Mucosa of rectum (tissue), 2 donors: ENCODE data around the gene NPEPL1.
A peak's percentile ranks its signal among the peaks of the same experiment; 100 is the strongest.

Source experiments
- H3K27ac ChIP-seq, 2 donors: one replicate each; pipeline ENCODE4 v1.7.0; 2013; ENCODE audit warnings: inconsistent platforms in 2 of 2, low read depth in 2 of 2, low read length in 2 of 2
- H3K27me3 ChIP-seq, 2 donors: one replicate each; pipeline ENCODE4 v1.7.0; 2013; ENCODE audit warnings: low read length in 2 of 2; ENCODE audit not compliant: control insufficient read depth in 2 of 2, insufficient read depth in 2 of 2
- H3K36me3 ChIP-seq, 2 donors: one replicate each; pipeline ENCODE4 v1.7.0; 2013; ENCODE audit warnings: low read length in 2 of 2; ENCODE audit not compliant: control insufficient read depth in 2 of 2, insufficient read depth in 2 of 2
- H3K4me1 ChIP-seq, 2 donors: one replicate each; pipeline ENCODE4 v1.7.0; 2013; ENCODE audit warnings: low read length in 2 of 2, mild to moderate bottlenecking in 1 of 2; ENCODE audit not compliant: control insufficient read depth in 2 of 2, insufficient read depth in 2 of 2
- H3K4me3 ChIP-seq, 2 donors: one replicate each; pipeline ENCODE4 v1.7.0; 2013; ENCODE audit warnings: low read length in 2 of 2
- H3K9ac ChIP-seq, 2 donors: one replicate each; pipeline ENCODE4 v1.7.0; 2013; ENCODE audit warnings: low read length in 2 of 2, low read depth in 1 of 2, mild to moderate bottlenecking in 1 of 2
- H3K9me3 ChIP-seq, 2 donors: one replicate each; pipeline ENCODE4 v1.7.0; 2013; ENCODE audit warnings: low read length in 2 of 2; ENCODE audit not compliant: control insufficient read depth in 2 of 2
- donor health status: healthy.
- donor health status: Normal muscosa, but diverticular disease.

The NPEPL1 gene

DNA sequence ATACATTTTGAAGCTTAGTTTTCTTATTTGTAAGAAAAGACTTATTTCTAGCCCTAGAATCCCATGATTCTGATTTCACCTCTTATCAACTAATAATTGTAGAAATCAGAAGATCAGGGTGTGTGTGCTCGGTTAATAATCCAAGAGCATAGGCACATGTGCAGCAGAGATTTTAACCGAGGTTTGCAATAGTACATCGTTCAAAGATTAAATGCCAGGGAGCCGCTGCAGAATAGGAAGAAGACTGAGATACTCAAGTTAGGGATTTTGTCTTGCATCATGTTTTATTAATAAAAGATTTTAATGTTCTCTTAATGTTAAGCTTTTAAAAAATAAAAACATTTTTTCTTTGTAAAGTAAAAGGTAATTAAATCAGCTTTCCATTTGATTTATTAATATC is 34.6 kb upstream of the NPEPL1 start:
- no peaks in the 10 kb centered on the region for H3K9me3 ChIP-seq
- H3K27ac ChIP-seq = no peak overlapping the region
- H3K27me3 ChIP-seq = no peaks in the 10 kb centered on the region
- no peak overlapping the region for H3K9ac ChIP-seq
- peaks cover 2 to 5% of the 10 kb centered on the region in 2 donors for H3K4me1 ChIP-seq
- H3K36me3 ChIP-seq = peaks cover 7 to 17% of the 10 kb centered on the region in 2 donors
- no peak overlapping the region for H3K4me3 ChIP-seq

DNA sequence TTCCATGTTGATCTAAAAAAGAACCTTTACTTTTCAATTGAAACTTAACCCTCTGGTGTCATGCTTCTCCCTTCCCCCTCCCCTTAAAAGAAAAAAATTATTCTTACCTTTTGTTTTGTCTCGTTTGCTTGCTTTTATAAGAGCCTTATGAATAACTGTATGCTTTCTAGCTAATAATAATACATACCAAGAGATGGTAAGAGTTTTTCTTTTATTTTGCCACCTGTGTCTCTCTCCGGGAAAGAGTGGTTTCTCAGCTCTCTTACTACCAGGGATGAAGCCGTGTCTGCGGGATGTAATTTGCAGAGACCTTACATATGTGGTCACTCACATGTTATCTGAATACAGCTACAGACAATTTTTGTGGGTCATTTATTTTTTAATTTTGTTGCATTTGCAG is 33.8 kb upstream of the NPEPL1 start:
- Histone ChIP-seq H3K9me3 (no peaks in the 10 kb centered on the region), H3K27me3 (no peaks in the 10 kb centered on the region), H3K4me3 (no peak overlapping the region), H3K4me1 (peaks cover 0 to 2% of the 10 kb centered on the region in 2 donors), H3K36me3 (peaks cover 7 to 21% of the 10 kb centered on the region in 2 donors), H3K27ac (no peak overlapping the region), H3K9ac (no peak overlapping the region)

DNA sequence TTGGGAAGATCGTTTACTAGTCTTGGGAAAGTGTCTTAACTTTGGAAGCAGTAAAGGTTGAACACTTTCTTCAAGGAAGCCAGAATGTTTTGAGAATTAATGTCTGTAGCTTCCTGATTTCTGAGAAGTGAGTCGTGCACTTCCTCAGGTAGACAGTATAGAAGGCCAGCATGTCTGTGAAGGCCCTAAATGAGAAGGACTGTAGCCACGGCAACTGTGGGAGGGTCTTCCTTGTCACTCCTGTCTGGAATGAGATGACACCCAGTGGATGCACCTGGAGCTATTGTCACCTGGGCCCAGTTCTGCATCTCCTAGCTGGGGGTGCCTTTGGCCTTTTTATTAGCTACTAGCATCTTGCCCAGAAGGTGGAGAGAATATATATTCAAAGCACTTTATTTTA is 32.8 kb upstream of the NPEPL1 start:
- Histone ChIP-seq H3K4me1 (peaks cover 0 to 2% of the 10 kb centered on the region in 2 donors), H3K4me3 (no peak overlapping the region), H3K9ac (no peak overlapping the region), H3K36me3 (peaks cover 7 to 21% of the 10 kb centered on the region in 2 donors), H3K9me3 (no peaks in the 10 kb centered on the region), H3K27me3 (no peaks in the 10 kb centered on the region), H3K27ac (no peak overlapping the region)

DNA sequence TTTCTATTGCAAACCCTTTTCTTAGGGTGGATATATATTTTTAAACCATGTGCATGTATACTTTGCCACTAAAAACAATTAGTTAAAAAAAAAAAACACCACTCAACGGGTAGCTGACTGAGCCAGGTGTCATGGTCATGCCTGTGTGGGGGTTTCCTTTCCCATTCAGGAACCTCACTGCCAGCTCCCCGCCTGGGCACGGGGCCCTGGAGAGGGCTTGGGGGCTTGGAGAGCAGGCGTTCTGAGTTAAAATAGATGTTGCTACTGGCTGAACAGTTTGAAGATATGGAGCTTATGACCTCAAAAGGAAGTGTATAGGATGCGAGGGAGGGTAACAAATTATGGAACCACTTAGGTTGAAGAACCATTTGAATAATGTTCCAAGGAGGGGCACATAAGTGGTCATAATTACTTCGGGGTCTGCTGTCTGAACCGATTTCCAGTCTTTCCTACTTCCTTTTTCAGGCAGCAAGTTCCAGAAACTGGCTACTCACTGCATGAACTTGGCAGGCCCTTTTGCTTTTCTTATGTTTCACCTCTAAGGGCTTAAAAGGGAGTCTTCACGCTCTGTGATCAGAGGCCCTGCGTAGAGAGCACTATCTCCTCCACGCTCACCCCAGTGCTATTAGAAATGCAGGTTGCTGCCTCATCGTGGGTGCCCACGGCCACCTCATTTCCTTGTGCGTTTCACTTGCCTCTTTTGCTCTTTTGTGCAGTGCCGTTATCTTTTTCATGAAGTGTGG is 31.6 kb upstream of the NPEPL1 start:
- Histone ChIP-seq H3K9me3 (no peaks in the 10 kb centered on the region), H3K4me1 (peaks cover 0 to 2% of the 10 kb centered on the region in 2 donors), H3K9ac (no peak overlapping the region), H3K4me3 (no peak overlapping the region), H3K36me3 (peaks cover 7 to 25% of the 10 kb centered on the region in 2 donors), H3K27ac (peak overlapping the region in 1 of 2 donors; percentile 38), H3K27me3 (no peaks in the 10 kb centered on the region)

DNA sequence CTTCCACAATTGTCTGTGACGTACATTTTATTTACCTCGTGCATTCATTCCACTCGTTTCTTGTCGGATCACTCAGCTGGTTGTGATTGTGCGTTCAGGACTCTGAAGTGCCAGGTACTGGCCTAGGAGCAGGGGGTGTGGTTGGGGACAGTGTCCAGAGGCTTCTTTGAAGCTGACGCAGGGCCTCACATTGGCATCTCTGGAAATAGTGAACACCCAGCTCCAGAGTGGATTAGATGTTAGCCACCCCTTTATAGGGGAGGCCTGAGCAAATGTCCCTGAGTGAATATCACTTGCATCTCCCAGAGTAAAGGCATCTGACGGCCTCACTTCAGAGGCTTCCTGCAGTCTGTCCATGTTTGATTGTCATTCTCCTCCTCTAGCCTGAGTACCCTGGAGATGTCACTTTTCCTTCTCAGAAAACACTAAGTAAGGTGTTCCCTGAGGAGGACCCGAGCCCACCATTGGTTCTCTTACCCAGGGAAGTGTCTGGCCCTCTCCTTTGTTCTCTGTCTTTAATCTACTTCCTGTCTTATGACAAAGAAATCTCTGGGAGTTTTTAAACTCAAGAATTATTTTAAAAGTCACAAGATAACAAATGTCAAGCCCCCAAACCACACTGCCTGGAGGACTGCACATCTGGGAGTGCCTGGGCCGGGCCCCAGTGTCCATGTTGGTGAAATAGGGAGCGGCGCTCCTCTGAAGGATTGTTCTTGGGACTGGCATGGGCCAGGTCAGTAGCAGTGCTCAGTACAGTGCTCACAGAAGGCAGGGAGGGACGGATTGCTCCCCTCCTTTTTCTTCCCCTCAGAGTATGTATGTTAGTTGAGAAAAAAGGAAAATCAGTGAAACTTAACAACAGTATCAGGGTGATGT is 30.8 kb upstream of the NPEPL1 start:
- H3K4me1 ChIP-seq = peaks cover 0 to 2% of the 10 kb centered on the region in 2 donors
- peak overlapping the region in 1 of 2 donors; percentile 38 for H3K27ac ChIP-seq
- no peaks in the 10 kb centered on the region for H3K27me3 ChIP-seq
- H3K4me3 ChIP-seq = no peak overlapping the region
- H3K9me3 ChIP-seq = no peaks in the 10 kb centered on the region
- H3K9ac ChIP-seq = no peak overlapping the region
- H3K36me3 ChIP-seq = peaks cover 9 to 28% of the 10 kb centered on the region in 2 donors

DNA sequence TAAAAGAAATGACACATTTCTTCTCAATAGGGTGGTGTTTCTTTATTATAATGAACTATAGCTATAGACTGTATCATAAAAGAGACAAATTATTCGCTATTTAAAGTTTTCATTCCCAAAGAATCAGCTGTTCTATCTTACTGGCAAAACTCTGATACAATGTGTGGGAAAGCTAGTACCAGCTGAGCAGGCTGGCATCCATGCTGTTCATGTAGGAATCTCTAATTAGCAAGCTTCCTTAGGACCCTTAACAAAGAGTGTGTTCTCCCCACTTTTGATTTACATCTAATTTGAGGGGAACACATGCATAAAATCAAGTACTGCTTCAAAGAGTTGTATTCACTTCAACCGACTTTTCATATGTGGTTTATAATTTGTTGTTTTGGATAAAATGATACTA is 28.3 kb upstream of the NPEPL1 start:
- no peak overlapping the region for H3K27ac ChIP-seq
- no peak overlapping the region for H3K4me3 ChIP-seq
- H3K9ac ChIP-seq = no peak overlapping the region
- H3K9me3 ChIP-seq = no peaks in the 10 kb centered on the region
- H3K4me1 ChIP-seq = no peaks in the 10 kb centered on the region
- H3K36me3 ChIP-seq = peaks cover 25 to 46% of the 10 kb centered on the region in 2 donors
- H3K27me3 ChIP-seq = no peaks in the 10 kb centered on the region

DNA sequence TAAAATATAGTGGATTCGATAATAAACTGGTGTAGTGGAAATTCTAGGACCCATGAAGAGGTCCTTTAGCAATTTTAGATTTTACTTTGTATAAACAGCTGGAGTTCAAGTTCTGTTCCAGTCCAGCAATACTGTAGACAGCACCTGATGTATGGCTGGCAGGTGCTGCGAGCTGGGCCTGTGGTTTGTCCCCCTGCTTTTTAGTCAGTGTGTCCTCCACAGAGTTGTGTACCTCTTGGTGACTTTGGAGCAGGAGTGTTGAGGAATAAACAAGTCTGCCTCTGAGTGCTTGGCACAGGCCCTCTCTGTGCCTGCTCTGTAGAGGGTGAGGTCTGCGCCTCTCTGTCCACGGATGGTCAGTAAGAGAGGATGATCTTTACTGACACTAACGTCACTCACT is 27.7 kb upstream of the NPEPL1 start:
- Histone ChIP-seq H3K27me3 (no peaks in the 10 kb centered on the region), H3K9ac (no peak overlapping the region), H3K36me3 (peaks cover 29 to 52% of the 10 kb centered on the region in 2 donors), H3K27ac (no peak overlapping the region), H3K4me1 (no peaks in the 10 kb centered on the region), H3K9me3 (no peaks in the 10 kb centered on the region), H3K4me3 (no peak overlapping the region)

DNA sequence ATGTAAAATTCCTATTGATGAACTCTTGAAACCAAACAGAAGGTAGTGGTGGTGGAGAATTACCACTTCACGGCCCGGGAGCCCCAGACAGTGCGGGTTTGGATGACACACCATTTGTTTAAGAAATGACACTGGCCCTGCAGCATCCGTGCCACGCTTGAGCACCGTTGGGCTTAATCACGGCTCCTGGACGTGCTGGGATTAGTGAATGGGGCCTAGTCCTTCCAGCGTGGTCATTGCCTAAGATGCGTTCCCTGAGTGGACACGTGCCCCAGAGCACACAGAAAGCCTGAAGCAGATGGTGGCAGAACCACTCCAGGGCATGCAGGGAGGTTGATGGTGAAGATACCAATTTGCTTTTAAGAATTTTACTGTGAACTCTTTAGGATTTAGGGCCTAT is 27.0 kb upstream of the NPEPL1 start:
- Histone ChIP-seq H3K36me3 (peaks cover 35 to 57% of the 10 kb centered on the region in 2 donors), H3K9ac (no peak overlapping the region), H3K27ac (no peak overlapping the region), H3K4me1 (no peaks in the 10 kb centered on the region), H3K4me3 (no peak overlapping the region), H3K9me3 (no peaks in the 10 kb centered on the region), H3K27me3 (no peaks in the 10 kb centered on the region)

DNA sequence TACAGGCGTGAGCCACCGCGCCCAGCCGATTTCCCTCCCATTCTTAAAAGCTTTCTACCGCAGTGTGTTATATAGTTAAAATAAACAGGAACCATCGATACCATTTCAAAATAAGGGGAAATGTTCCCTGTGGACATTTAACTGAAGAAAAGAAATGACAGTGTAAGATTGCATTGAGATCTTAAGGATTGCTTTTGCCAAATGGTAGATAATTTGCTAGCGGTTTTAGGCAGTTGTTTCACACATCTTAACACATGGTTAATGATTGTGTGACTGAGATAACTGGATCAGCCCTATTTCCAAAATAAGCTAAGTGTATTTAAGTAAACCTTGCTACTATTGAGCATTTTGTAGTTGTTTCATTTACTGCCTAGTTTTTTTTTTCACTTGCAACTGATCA is 25.9 kb upstream of the NPEPL1 start:
- Histone ChIP-seq H3K4me3 (no peak overlapping the region), H3K36me3 (peaks cover 34 to 53% of the 10 kb centered on the region in 2 donors), H3K9ac (no peak overlapping the region), H3K27ac (no peak overlapping the region), H3K27me3 (no peaks in the 10 kb centered on the region), H3K4me1 (no peaks in the 10 kb centered on the region), H3K9me3 (no peaks in the 10 kb centered on the region)

DNA sequence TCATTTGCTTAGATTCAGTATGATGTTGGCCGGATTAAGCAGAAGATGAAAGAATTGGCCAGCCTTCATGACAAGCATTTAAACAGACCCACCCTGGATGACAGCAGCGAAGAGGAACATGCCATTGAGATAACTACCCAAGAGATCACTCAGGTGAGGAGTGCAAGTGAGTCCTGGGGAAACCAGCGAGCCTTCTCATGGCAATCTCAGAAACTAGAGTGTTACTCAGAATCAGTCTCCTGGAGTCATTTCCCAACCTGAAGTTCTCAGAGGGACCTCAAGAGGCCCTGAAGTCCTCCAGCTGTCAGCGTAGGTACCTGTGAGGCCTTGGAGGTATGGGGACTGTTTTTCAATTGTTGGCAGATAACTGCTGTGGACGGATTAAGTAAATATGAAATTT is 24.6 kb upstream of the NPEPL1 start:
- H3K9ac ChIP-seq = no peak overlapping the region
- no peaks in the 10 kb centered on the region for H3K4me1 ChIP-seq
- H3K9me3 ChIP-seq = no peaks in the 10 kb centered on the region
- H3K27ac ChIP-seq = no peak overlapping the region
- H3K36me3 ChIP-seq = peaks cover 39 to 51% of the 10 kb centered on the region in 2 donors
- no peaks in the 10 kb centered on the region for H3K27me3 ChIP-seq
- H3K4me3 ChIP-seq = no peak overlapping the region
